Ishikawa (cell line): ENCODE data around the gene CELSR1.
A peak's percentile ranks its signal among the peaks of the same experiment; 100 is the strongest.

ENCODE experiments used
- CEBPB ChIP-seq: IDR thresholded peaks from 2 replicates; pipeline ENCODE4 v1.6.1; 2012
- EP300 ChIP-seq: IDR thresholded peaks from 2 replicates; pipeline ENCODE4 v1.6.1; 2012; ENCODE audit warnings: borderline replicate concordance
- FOXM1 ChIP-seq: IDR thresholded peaks from 2 replicates; pipeline ENCODE4 v1.6.1; 2012; ENCODE audit warnings: low read depth, borderline replicate concordance
- TAF1 ChIP-seq: IDR thresholded peaks from 2 replicates; pipeline ENCODE4 v1.6.1; 2012; ENCODE audit warnings: low read depth, mild to moderate bottlenecking
- TCF12 ChIP-seq: IDR thresholded peaks from 2 replicates; pipeline ENCODE4 v1.6.1; 2012; ENCODE audit warnings: low read depth
- YY1 ChIP-seq: IDR thresholded peaks from 2 replicates; pipeline ENCODE4 v1.6.1; 2012; ENCODE audit warnings: low read depth
- TF ChIP-seq, protein P1 (sequence below): IDR thresholded peaks from 2 replicates; pipeline ENCODE4 v1.6.1; 2012
- TF ChIP-seq, protein P2 (sequence below): IDR thresholded peaks from 2 replicates; pipeline ENCODE4 v1.6.1; 2012

DNA sequence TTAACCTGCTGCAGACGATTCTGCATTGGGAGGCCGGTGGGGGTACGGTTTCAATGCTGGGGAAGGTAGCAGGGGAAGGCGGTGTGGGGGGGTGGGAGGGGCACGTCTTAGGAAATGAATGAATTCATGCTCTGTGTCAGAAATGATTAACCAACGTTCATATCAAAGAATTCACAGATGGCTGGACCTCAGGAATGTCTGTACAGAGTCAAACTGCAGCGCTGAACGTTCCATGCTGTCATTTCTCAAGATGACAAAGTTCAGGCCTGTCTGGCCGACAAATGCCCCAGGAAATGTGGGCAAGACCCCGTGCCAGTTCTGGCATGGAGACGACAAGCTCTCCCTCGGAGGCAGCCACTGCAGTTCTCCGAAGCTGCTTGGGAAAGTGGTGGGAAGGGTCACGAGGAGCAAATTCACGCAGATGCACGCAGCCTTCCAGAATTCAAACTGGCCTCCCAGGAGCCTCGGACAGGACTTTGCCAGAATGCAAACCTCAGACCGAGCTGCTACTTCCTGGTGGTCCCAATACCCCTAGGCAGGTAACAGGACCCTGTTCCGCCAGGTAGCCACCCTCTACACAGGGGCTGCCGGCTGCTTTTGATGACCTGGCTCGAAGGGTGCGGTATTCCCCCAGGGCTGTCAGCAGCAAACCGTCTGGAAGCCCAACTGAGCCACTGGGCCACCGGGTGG, 120.4 kb downstream of the CELSR1 start:
- TF ChIP-seq, protein P1, sequence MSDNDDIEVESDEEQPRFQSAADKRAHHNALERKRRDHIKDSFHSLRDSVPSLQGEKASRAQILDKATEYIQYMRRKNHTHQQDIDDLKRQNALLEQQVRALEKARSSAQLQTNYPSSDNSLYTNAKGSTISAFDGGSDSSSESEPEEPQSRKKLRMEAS, result peak; percentile 38; the same call in 1 of the 2 replicates
- no peak for TF ChIP-seq CEBPB
- 0 out of 2 replicates have a peak, but pooled peaks have one; percentile 22 for TF ChIP-seq YY1
- peak; percentile 92 for TF ChIP-seq EP300
- TF ChIP-seq FOXM1, result peak; percentile 72; the same call in 1 of the 2 replicates
- TF ChIP-seq TCF12, result peak; percentile 85; the same call in 1 of the 2 replicates
- TF ChIP-seq, protein P2, sequence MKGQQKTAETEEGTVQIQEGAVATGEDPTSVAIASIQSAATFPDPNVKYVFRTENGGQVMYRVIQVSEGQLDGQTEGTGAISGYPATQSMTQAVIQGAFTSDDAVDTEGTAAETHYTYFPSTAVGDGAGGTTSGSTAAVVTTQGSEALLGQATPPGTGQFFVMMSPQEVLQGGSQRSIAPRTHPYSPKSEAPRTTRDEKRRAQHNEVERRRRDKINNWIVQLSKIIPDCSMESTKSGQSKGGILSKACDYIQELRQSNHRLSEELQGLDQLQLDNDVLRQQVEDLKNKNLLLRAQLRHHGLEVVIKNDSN, result peak; percentile 55
- TF ChIP-seq TAF1, result no peak
